Neural cell (in vitro differentiated cells): ENCODE measurements around the gene NCEH1.

ENCODE experiments used
- CTCF ChIP-seq: fragments of 450-650 bp; IDR thresholded peaks from 2 replicates; pipeline ENCODE4 v1.5.1; 2014; ENCODE audit warnings: antibody characterized with exemption, mild to moderate bottlenecking, moderate library complexity; ENCODE audit not compliant: poor library complexity, severe bottlenecking
- EP300 ChIP-seq: fragments of 450-650 bp; conservative IDR thresholded peaks from 2 replicates; pipeline ENCODE4 v1.6.1; 2014; ENCODE audit warnings: antibody characterized with exemption, mild to moderate bottlenecking, moderate library complexity; ENCODE audit not compliant: poor library complexity, severe bottlenecking
- EZH2 ChIP-seq: fragments of 200-600, 300-800 bp; shearing (Covaris generic), sonication (generic); IDR thresholded peaks from 2 replicates; pipeline ENCODE4 v1.6.1; 2014; ENCODE audit warnings: antibody characterized with exemption, low read length, borderline replicate concordance, mild to moderate bottlenecking; ENCODE audit not compliant: insufficient read depth, poor library complexity, severe bottlenecking
- POLR2AphosphoS5 ChIP-seq: IDR thresholded peaks from 2 replicates; pipeline ENCODE4 v1.6.1; 2012
- RAD21 ChIP-seq: fragments of 450-650 bp; conservative IDR thresholded peaks from 2 replicates; pipeline ENCODE4 v1.6.1; 2014; ENCODE audit warnings: antibody characterized with exemption, mild to moderate bottlenecking, moderate library complexity
- SMC3 ChIP-seq: fragments of 450-650 bp; conservative IDR thresholded peaks from 2 replicates; pipeline ENCODE4 v1.6.1; 2014; ENCODE audit warnings: antibody characterized with exemption, mild to moderate bottlenecking, moderate library complexity; ENCODE audit not compliant: poor library complexity

DNA sequence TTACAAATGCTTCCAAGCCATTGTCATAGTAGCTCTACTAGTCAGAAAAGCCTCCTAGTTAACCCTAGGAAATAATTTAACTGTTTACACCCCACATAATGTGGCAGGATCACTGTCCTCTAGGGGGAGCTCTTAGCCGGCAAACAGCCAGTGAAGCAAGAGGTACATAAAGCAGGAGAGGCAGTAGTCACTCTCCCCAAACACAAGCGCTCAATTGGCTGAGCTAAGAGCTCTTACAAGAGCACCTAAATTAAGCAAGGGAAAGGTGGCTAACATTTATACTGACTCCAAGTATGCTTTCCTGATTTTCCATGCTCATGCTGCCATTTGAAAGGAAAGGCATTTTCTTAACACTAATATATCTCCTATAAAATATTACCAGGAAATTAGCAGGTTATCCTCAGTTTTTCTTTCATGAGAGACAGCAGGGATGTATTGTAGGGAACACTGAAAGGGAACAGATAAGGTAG lies 37.6 kb downstream of the NCEH1 start:
- TF ChIP-seq CTCF (peak; percentile 33), POLR2AphosphoS5 (no peak), SMC3 (no peak), EP300 (no peak), EZH2 (no peak), RAD21 (no peak)
